GM20000 (cell line): Measurements from ENCODE around the gene ERBB4.

Experiments used
- DNase-seq: peaks from one replicate; pipeline ENCODE4 v3.0.0; 2012; ENCODE audit warnings: low spot score
- CTCF ChIP-seq: IDR thresholded peaks from 2 replicates; pipeline ENCODE4 v1.5.1; 2012; ENCODE audit warnings: mild to moderate bottlenecking, control low read depth; ENCODE audit errors: extremely low read depth, missing control alignments

The ERBB4 gene

GRCh38 chr2:211994806-211995205 lies 543.8 kb downstream of the ERBB4 start:
- TF ChIP-seq CTCF = no peak
- DNase-seq = no peak

GRCh38 chr2:211990335-211990734 lies 548.3 kb downstream of the ERBB4 start:
- no peak for TF ChIP-seq CTCF
- DNase-seq = no peak

GRCh38 chr2:211986313-211986712 lies 552.3 kb downstream of the ERBB4 start:
- no peak for TF ChIP-seq CTCF
- DNase-seq = no peak

- TF ChIP-seq CTCF = no peak
- no peak for DNase-seq
Measured at GRCh38 chr2:211985393-211985792, 553.2 kb downstream of the ERBB4 start.

- DNase-seq = no peak
Measured at GRCh38 chr2:211982162-211982561, 556.4 kb downstream of the ERBB4 start.

GRCh38 chr2:211981451-211981850 lies 557.2 kb downstream of the ERBB4 start:
- DNase-seq = no peak
- TF ChIP-seq CTCF = no peak

More at GRCh38 chr2:211982162-211982561, 556.4 kb downstream of the ERBB4 start:
- TF ChIP-seq CTCF = no peak

- TF ChIP-seq CTCF = no peak
- no peak for DNase-seq
Measured at GRCh38 chr2:211976076-211976475, 562.5 kb downstream of the ERBB4 start.
